Activated CD4-positive, CD25-positive, alpha-beta regulatory T cell treated with anti-CD3 and anti-CD28 coated beads, Interleukin-2, amount 50 U/mL, for 16 hours (primary cell): ENCODE measurements around the gene WNT6.
A peak's percentile ranks its signal among the peaks of the same experiment; 100 is the strongest.

ENCODE experiments used
- DNase-seq: peaks from one replicate; pipeline ENCODE4 v3.0.0-alpha.2; 2020; ENCODE audit warnings: low read depth, low spot score

The WNT6 gene

DNA sequence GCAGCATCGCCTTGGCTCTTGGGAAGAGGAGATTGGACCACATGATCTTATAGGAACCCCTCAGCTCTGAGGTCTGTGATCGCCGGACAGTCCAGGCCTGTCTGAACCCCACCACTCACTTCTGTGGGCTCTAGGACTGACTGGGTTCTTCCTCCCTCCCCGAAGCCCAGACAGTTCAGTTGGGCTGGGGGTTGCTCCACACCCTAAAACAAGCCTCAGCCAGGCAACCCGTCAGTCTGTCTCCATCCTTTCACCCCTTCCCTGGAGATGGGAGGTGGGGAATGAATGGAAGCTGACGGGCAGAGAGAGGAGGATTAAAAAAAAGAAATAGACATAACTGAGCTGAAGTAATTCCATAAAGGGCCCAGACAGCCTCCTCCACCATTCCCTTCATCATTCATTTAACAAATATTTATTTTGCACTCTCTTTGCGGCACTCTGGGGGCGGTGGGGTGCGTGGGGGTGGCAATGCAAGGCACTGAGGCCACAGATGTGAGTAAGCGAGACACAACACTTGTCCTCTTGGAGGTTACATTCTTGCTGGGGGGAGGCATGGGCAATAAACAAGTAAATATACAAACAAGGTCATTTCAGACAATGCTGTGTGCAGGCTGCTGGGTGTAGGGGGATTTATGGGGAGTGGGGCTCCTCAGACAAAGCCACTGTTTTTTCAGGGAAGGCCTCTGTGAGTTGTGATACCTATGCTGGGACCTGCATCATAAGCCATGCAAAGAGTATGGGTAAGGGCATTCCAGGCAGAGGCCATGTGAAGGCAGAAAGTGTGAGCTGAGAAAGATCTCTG is 33.9 kb downstream of the WNT6 start:
- DNase-seq, result no peak

GRCh38 chr2:218894151-218894879 is 34.7 kb downstream of the WNT6 start:
- no peak for DNase-seq

DNA sequence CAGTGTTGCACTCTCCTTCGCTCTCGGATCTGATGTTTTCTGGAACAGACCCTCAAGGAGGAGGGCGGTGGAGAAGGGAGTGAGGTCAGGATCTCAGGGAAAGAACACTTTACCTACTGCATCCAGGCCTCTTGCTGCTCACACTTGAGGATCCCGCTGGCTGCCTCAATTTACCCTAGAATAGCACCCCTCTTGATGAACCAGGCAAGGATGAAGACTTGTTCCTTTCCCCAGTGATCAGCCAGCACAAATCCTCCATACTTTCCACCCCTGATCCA is 35.2 kb downstream of the WNT6 start:
- DNase-seq, result no peak

DNA sequence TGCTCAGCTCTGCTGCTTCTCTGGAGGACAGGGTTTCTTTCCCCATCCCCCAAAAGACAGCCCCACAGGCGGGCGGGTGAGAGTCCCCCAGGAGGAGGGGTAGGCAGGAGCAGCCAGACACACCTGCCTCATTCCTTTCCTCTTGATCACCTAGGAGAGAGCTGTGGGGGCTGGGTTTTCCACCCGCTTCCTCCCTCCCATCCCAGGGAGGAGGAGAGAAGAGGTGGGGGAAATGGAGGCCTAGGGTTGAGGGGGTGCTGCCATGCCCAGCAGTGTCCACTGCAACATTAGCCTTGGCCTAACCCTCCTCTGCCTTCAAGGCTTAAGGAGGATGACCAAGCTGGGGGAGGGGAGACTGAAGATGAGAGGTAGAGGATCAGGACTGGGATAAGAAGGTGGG is 35.7 kb downstream of the WNT6 start:
- DNase-seq, result no peak

- no peak for DNase-seq
Measured at GRCh38 chr2:218895759-218896500, 36.3 kb downstream of the WNT6 start.

GRCh38 chr2:218896501-218897393 is 37.1 kb downstream of the WNT6 start:
- peak; percentile 73 for DNase-seq

DNA sequence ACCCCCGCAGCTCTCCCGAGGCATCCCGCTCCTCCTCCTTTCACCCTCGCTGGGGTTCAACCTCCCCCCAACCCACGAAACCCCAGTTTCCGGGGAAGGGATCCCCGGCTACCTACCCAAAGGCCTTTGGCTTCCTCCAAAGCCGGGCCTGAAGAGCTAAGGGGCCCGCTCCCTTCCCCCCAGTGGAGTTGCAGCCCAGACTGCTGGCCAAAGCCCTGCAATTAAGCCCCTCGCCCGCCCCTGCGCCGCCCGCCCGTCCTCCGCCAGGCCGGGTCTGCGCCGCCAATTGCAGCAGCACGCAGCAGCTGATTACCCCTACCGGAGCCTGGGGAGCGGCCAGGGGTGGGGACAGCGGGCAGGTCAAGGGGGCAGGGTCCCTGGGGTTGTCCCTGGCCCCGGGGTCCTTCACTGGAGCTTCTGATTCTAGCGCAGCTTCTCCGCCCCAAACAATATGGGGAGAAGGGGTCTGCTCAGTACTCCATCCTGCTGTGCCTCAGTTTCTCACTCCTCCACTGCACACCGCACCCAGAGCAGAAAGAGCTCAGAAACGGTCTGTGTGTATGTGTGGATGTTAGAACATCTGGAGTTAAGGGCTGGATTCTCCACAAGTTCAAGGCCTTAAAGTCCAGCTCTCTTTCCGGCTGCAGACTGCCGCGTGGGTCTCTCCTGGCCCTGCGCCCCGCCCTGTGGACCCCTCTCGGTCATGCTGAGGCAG is 37.9 kb downstream of the WNT6 start:
- no peak for DNase-seq

- peak; percentile 69 for DNase-seq
Measured at GRCh38 chr2:218898109-218898878, 38.7 kb downstream of the WNT6 start.

GRCh38 chr2:218899147-218899546 is 39.5 kb downstream of the WNT6 start:
- no peak for DNase-seq

GRCh38 chr2:218902427-218902826 is 42.8 kb downstream of the WNT6 start:
- no peak for DNase-seq

- no peak for DNase-seq
Measured at GRCh38 chr2:218904176-218904575, 44.6 kb downstream of the WNT6 start.

GRCh38 chr2:218908721-218909619 is 49.4 kb downstream of the WNT6 start:
- peak; percentile 80 for DNase-seq

DNA sequence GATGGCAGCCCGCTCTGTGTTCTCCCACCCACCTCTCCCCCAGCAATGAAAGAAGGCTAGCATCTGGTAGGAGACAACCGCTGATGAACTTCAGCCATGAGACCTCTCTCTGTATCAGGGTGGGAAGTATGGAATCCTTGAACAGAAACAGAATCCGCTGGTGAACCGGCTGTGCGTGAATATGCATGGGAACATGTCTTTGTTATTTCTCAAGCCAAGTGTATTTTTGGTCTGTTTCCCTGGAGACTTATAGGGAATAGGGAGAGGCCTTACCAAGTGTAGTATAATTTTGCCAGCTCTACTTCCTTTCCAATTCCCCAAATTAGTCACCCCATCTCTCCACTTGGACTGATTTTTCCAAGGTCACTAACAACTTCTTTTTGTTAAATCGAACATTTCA is 51.1 kb downstream of the WNT6 start:
- DNase-seq, result no peak

- DNase-seq, result no peak
Measured at GRCh38 chr2:218920504-218920903, 60.9 kb downstream of the WNT6 start.
